ENCODE data around the gene USP34.
A peak's percentile ranks its signal among the peaks of the same experiment; 100 is the strongest.
"Not testable (repeated sequence)": the region's sequence is repeated elsewhere in the genome, so short reads cannot be mapped to it uniquely, and the experiment has no call there.

The USP34 gene

DNA sequence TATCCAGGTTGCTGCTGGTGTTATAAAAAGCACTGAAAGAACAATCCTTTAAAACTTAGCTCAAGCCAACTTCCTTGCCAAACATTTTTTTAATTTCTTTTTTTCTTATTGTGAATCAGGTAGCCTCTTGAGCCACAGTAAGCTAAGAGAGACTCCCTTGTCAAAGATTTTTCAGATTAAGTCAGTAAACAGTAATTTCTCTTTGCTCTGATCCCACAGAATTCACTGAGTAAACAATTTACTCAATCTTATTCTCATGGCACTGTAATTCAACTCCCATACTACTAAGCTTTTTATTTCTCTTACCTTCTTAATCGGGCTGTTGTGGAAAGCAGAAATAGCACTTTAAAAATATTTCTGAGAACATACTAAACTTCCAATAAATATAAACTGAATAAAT, 226.2 kb downstream of the USP34 start:
- FAIRE-seq, result no peak

DNA sequence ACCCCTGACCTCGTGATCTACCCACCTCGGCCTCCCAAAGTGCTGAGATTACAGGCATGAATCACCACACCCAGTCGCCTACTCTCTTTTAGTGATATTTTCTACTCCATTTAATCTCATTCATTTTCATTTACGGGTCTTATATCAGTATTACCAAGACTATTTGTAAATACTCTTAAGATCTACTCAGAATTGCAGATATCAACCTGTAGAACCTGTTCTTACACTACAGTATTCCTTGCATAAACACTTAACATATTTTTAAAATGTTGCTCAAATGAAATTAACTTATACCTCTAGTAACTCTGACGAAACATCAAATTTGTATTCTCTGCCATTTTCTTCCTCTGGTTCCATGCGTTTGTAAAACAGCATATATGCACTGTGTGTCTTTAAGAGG, 229.6 kb downstream of the USP34 start:
- FAIRE-seq, result no peak

DNA sequence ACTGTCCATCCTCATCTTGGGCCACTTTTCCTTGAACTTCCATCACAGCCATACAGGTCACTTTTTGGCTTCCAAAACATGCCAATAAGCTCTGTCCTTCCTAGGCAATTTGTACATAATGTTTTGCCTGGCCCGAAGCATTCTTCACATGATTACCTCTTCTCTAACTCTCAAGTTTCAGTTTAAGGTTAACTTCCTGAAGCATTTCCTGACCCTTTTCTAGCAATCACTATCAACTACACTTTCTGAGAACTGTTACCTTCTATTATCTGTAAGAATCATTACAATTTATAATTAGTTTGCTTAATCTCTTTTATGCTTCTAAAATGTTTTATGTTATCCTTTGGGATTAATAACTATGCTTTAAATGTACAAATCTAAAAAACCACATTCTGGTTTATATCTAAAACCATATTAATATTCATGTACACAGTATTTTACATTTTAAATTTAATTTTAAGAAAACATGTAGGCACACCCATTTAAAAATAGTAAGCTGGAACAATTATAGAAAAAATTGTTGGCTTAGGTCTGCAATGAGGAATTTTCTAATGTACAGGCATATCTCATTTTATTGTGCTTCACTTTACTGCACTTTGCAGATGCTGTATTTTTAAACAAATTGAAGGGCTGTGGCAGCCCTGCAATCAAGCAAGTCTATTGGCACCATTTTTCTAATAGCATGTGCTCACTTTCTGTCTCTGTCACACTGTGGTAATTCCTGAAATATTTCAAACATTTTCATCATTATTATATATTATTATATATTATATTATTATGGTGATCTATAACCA, 232.5 kb downstream of the USP34 start:
- no peak for FAIRE-seq

DNA sequence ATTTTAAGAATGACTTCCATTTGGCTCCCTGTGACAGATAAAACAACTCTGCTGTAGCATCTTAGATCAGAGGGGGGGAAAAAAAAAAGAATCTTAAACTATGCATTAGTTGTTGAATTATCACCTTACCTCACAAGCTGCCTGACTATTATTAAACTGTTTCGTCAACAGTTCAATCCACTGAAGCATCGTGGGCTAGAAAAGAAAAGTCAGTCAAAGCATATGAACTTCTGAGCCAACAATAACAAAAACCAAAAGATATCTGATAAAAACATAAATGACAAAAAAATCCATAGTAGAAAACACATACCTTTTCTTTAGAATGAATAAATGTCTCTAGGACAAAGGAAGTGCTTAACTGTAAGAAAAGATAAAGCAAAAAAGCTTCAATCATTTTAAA, 235.2 kb downstream of the USP34 start:
- no peak for FAIRE-seq

DNA sequence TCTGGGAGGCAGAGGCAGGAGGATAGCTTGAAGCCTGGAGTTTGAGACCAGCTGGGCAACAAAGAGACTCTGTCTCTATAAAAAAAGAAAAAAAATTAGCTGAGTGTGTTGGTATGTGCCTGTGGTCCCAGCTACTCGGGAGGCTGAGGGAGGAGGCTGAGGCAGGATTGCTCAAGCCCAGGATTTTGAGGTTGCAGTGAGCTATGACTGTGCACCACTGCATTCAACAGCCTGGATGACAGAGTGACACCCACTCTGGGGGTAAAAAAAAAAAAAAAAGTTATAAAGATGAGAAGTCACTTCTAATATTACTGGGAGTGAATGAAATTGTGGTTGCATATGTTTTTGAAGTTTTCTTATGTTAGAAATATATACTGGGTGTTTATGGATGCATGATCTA, 237.3 kb downstream of the USP34 start:
- no peak for FAIRE-seq

DNA sequence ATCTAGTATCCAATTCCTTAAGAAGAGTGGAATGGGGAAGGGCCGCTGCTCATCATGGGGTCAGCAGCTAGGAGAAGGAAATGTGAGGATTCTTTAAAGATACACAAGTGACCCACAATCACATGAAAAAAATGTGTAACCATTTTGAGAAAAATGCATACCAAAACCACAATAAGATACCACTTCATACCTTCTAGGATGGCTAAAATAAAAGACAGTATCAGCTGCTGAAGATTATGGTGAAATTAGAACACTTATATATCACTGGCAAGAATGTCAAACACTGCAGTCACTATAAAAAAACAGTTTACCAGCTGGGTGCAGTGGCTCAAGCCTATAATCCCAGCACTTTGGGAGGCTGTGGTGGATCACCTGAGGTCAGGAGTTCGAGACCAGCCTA, 241.0 kb downstream of the USP34 start:
- no peak for FAIRE-seq

DNA sequence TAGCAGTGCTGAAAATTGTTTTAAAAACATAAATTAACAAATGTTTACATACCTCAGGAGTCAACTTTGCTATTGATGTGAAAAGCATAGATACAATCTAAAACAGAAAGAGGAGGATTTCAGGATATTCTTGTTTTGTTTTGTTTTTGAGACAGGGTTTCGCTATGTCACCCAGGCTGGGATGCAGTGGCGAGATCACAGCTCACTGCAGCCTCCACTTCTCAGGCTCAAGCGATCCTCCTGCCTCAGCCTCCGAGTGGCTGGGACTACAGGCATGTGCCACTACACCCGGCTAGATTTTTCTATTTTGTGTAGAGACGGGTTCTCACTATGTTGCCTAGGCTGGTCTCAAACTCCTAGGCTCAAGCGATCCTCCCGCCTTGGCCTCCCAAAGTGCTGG, 248.3 kb downstream of the USP34 start:
- FAIRE-seq, result no peak

DNA sequence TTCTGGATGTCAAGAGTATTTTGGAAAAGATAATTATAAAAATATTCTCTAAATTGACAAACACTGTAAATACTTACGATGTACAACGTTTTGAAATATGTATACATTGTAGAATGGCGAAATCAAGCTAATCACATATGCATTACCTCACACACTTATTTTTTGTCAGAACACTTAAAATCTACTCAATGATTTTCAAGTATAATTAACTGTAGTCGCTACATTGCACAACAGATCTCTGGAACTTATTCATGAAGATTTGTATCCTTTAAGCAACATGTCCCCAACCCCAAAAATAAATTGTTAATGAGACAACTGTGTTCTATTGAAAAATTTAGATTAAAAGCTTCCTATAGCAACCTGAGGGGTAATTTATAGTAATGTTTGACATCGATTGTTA, 249.1 kb downstream of the USP34 start:
- FAIRE-seq, result no peak

DNA sequence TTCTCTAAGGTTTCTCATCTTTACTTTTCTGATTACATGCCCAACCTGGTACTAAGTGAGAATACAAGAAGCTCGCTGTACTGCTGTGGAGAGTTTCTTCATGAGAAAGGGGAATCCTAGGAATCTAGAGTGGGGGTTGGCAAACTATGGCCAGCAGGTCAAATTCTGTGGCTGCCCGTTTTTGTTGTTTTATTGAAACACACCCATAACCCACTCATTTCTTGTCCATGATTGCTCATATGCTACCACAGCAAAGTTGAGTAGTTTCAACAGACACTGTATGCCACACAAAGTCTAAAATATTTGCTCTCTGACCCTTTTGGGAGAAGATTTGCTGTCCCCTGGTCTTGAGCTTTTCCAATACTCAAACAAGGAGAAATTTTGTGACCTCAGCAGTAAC, 250.1 kb downstream of the USP34 start:
- no peak for FAIRE-seq

DNA sequence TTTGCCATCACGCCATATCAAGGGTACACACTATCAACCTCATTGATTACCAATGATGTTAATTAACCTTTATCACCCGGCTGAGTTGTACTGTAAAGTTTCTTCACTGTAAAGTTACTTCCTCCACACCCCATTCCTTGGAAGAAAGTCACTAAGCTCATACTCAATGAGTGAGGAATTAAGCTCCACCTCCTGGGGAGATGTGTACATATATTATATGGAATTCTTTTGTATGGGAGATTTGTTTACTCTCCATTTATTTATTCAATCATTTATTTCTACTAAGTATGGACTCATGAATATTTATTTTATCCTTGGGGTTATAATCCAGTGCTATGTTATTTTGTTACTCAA, 252.1 kb downstream of the USP34 start:
- FAIRE-seq, result no peak

DNA sequence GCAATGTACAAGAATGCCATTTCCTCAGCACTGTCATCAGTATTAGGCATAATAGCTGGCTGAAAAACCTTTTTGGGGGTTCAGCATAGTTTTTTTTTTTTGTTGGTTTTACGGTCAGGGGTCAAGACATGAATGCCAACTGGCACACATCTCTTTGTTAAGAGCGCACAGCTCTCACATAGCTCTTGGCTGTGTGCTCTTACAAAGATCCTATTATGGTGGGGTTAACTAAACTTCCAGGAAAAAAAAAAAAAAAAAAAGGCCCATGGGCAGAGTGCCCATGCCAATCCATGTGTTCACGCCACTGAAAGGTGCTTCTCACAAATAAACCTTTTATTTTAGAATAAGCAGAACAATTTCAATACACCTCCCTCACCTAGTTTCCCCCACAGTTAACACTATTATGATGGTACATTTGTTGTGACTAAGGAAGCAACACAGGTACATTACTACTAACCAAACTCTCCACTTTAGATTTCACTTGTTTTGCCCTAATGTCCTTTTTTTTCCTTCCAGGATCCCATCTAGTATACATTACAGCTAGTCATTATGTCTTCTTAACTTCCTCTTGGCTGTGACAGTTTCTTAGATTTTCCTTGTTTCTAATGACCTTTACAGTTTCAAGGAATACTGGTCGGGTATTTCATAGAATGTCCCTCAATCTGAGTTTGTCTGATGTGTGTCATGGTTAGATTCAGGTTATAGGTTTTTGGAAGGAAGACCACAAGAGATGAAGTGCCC, 252.6 kb downstream of the USP34 start:
- FAIRE-seq, result no peak

DNA sequence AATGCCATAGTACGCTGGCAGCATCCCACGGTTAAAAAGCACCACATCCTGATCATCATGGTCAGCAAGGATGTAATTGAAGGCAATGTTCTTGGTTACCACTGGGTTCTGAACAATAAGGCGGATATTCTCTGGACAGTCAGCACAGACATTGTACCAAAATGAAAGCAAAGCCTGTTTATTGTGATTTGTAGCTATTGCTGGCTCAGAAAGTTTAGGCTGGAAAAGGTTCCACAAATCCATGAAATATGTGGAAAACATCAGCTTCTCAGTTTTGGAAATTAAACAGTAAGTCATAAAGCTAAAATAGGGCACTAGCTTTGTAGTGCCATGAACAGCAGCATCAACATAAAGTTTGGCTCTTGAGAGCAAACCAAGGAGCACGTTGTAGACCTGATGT, 256.7 kb downstream of the USP34 start:
- no peak for FAIRE-seq

DNA sequence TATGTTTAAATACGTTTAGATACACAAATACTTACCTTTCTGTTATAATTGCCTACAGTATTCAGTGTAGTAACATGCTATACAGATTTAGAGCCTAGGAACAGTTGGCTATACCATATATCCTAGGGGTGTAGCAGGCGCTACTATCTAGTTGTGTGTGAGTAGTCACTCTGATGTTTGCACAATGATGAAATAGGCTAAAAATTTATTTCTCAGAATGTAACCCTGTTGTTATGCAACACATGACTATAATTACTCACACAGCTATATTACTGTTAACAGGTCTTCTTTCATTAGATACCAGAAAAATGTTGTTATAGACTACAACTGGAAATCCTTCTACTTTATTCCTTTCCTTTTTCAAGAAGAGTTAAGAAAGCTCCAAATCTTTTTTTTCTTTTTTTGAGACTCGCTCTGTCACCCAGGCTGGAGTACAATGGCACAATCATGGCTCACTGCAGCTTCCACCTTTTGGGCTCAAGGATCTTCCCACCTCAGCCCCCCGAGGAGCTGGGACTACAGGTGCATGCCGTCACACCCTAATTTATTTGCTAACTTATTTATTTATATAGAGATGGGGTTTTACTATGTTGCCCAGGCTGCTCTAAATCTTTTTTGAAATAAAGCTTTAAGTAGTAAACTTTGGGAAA, 260.4 kb downstream of the USP34 start:
- FAIRE-seq, result peak; percentile 79

DNA sequence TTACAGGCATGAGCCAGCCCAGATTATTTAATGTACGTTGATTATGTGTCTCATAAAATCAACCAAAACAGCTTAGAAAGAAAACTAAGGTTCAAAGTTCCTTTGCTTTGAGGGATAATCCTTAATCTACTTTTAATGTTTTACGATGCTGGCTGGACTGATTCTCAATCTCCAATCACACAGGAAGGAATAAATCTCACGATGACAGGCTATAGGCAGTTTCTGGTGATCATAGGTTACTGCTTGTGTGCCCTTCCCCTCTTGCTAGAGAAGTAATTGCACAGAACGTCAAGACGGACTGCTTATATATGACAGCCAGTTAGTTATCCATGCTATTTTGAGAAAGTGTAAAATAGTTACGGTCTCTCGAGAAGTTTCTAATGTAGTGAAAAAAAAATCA, 265.8 kb downstream of the USP34 start:
- FAIRE-seq, result no peak

DNA sequence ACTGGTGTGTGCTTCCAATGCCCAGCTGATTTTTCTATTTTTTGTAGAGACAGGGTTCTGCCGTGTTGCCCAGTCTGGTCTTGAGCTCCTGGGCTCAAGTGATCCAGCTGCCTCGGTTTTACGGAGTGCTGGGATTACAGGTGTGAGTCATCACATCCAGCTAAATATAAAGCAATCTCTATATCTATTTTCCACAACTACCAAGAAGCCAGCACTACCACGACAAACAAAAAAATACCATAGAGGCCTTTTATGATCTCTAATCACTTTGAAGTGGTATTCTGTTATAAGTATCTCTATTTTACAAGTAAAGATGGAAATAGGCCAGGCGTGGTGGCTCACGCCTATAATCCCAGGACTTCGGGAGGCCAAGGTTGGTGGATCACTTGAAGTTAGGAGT, 274.2 kb downstream of the USP34 start:
- no peak for FAIRE-seq

DNA sequence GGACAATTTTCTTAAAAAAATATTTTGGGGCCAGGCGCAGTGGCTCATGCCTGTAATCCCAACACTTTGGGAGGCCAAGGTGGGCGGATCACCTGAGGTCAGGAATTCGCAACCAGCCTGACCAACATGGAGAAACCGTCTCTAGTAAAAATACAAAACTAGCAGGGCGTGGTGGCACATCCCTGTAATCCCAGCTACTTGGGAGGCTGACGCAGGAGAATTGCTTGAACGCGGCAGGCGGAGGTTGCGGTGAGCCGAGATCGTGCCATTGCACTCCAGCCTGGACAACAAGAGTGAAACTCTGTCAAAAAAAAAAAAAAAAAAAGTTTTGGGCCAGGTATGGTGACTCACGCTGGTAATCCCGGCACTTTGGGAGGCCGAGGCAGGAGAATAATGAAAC, 276.2 kb downstream of the USP34 start:
- not testable (repeated sequence) for FAIRE-seq

DNA sequence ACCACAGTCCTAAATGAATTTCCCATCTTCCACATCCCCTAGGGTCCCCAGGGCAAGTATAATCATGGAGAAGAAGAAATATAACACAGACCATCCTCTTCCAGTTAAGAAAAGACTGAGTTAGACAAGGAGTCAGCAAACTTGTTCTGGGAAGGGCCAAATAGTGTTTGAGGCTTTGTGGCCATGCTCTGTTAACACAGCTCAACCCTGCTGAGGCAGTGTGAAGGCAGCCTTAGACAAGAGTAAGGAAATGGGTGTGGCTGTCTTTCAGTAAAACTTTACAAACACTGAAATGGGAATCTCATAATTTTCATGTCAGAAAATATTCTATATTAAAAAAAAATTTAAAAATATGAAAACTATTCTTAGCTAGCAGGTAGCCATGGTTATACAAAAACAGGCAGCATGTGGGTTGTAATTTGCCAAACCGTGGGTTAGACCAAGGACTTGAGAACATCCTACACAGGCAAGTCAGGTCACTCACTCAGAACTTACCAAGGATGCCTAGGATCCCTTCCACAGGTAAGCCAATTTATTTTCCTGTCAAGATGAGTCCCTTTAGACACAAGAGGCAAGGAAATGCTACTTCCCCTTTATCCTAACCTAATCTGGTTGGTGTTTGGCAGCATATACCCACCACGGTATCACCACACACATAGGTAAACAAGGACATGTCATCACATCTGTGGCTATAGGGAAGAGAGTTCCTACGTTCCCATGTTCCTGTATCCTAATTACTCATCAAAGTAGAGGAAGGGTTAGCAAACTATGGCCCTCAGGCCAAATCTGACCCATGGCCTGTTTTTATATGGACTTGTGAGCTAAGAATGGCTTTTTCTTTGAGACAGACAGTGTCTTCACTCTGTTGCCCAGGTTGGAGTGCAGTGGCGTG, 277.0 kb downstream of the USP34 start:
- FAIRE-seq, result no peak

DNA sequence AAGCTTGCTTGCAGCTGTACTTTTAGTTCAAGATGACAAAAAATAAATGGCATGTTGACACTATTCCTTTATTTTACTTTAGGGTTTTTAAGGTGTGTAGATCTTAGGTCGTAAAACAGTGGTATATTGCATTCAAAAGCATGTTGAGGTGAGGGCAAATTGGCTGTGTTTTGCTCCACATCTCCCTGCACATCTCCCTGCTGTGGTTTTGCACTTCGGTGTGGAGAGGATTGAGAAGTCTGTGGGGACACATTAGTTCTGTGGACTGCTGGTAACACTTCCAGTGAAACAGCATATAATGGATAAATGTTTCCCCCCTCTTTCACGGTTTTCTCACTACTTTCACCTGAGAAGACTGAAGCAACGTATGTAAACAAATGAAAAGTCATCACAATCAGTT, 283.8 kb downstream of the USP34 start:
- FAIRE-seq, result no peak

DNA sequence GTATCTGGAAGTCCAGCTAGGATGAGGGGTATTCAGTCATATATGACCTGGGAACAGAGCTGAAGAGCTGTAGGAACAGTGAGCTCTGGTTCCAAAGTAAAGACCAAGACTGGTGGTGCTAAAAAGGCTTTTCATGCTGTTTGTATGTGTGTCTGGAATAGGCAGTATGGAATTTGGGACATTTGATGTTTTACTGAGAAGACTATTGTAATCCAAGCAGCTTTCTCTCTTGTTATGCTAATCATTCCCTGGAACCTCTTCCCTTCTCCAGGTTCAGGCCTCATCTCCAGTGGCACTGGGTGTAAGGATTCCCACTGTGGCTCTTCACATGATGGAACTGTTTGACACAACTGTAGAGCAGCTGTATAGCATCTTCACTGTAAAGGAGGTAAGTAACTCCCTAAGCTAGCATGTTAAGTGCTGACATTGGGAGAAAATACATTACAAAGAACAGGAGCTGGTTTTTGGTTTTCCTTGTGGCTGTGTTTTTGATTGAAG, 285.6 kb downstream of the USP34 start:
- no peak for FAIRE-seq

DNA sequence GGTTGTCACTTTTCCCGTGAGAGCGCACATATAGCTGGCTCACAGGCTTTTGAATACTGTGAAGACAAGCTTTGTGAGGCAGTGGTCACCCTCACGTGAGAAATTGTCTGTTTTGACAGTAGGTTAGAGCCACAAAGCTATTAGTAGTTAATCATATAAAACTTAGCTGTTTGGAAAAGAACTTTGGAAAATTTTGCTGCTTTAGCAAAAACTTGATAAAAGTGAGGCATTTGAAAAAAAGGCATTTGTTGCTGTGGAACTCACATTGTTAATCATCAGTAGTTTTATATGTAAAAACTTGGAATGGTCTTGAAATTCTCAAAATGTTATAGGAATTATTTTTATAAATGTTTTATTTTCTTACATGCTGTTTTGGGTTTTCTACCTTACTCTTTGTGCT, 286.6 kb downstream of the USP34 start:
- FAIRE-seq, result no peak

DNA sequence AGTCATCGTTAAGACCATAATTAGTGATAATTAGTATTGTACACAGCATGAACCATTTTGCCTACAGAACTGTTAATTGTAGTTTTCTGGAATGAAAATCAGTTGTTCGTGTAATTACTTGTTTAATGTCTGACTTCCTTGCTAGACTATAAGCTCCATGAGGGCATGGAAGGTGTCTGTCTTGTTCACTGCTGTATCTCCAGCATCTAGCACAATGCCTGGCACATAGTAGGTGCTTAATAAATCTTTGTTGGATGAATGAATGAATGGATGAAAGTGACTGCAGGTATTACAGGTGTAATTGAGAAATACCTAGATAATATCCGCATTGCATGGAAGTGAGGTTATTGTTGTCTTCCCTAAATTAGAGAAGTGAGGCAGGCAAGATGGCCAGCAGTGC, 287.1 kb downstream of the USP34 start:
- no peak for FAIRE-seq

DNA sequence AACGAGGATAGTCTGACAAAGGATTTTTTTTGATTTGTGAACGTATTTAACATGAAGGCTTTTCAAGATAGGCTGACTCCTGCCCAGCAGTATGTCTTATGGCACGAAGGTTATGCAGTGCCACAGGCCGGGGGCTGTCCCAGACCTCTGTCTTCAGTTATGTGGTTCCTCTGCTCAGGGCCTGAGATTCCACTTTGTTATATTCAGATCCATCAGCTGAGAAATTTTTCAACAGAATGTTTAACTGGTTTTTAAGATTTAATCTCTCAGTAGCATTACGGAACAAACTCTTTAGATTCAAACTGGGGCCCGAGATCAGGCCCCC, 288.9 kb downstream of the USP34 start:
- no peak for FAIRE-seq

DNA sequence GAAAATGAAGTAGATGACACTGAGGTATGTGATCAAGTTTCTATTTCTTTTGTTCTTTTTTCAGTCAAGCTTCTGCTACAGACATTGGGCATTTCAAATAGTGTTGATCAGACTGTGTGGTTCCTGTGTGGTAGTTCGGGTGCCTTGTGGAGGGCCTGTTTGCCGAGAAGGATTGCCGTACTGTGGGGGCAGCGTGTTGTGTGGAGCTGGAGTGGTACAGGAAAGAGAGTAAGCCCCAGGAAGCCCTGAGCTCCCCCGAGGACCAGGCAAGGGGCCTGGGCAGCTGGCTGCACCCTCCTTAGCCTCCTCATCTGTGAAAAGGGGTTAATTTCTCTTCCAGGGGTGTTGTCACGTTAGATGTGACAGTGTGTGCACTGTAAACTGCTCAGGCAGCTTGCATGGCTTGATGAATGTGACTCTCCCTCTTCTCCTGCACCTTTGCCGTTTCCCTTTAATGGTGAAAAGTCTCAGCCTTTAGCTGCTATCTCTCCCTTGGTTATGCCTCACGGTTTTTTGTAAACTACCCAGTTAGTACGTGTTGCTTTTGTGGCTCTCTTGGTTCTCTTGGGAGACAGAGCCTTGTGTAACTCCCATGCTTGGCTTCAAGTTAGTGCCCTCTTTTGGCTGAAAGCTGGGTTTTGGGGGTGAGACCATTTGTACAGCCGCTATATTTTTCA, 289.4 kb downstream of the USP34 start:
- no peak for FAIRE-seq
